Lower lobe of right lung (tissue), 2 donors: ENCODE data around the gene RBM20. TPM values are rescaled to one million over a fixed set of nuclear protein-coding genes. Genes with fewer than 3 reads are reported as not detected.

Source experiments
- ATAC-seq, 2 donors: fragments of 200-7000 bp; cut with Tn5 transposase; one replicate each; pipeline ENCODE4 v1.9.1; 2020 to 2022; ENCODE audit warnings: mild to moderate bottlenecking in 2 of 2, moderate library complexity in 2 of 2
- DNase-seq: peaks from one replicate; pipeline ENCODE4 v3.0.0-alpha.2; 2020
- H3K27ac ChIP-seq: fragments of 200-600 bp; one replicate; pipeline ENCODE4 v1.8.0; 2022
- H3K27me3 ChIP-seq: fragments of 200-600 bp; one replicate; pipeline ENCODE4 v1.8.0; 2022; ENCODE audit warnings: low read depth
- H3K36me3 ChIP-seq: fragments of 200-600 bp; one replicate; pipeline ENCODE4 v1.8.0; 2022; ENCODE audit warnings: mild to moderate bottlenecking
- H3K4me1 ChIP-seq: fragments of 200-600 bp; one replicate; pipeline ENCODE4 v1.8.0; 2022
- H3K4me3 ChIP-seq: fragments of 200-600 bp; one replicate; pipeline ENCODE4 v1.8.0; 2022; ENCODE audit warnings: mild to moderate bottlenecking
- H3K9me3 ChIP-seq: fragments of 200-600 bp; one replicate; pipeline ENCODE4 v1.8.0; 2022
- CTCF ChIP-seq: fragments of 200-600 bp; IDR thresholded peaks from one replicate; pipeline ENCODE4 v1.8.0; 2022; ENCODE audit warnings: antibody characterized with exemption, mild to moderate bottlenecking
- intact Hi-C: fragments of 100-400 bp; cut with DNase I; formaldehyde crosslinking; loops from one replicate; pipeline ENCODE4 v1.11.0; 2022
- total RNA-seq: library from RNA; stranded (reverse); fragmentation: NEBNext Ultra II Directional; extraction: Animal tissue kit (Norgen Biotek cat#: 25700); gene quantifications from one replicate; pipeline ENCODE4 v1.2.1, GENCODE V29; 2021
- donor health status: DM: no; HTN: yes; CAD: no; lungs with severe emphysema.

Gene RBM20
- total RNA-seq, 1 donor from 2014 or later = 1.0 TPM

GRCh38 chr10:110818311-110819256 lies 174.4 kb downstream of the RBM20 start:
- Histone ChIP-seq H3K27ac (no peak overlapping the region), H3K36me3 (no peaks in the 10 kb centered on the region), H3K4me3 (no peak overlapping the region), H3K4me1 (peaks cover 36% of the 10 kb centered on the region), H3K9me3 (no peaks in the 10 kb centered on the region), H3K27me3 (no peaks in the 10 kb centered on the region)
- intact Hi-C loops = no loop called here
- DNase-seq = peak; percentile 71
- ATAC-seq = peak; percentile 68 to 76
- no peak for TF ChIP-seq CTCF

- Histone ChIP-seq H3K27ac (no peak overlapping the region), H3K27me3 (no peaks in the 10 kb centered on the region), H3K4me3 (no peak overlapping the region), H3K9me3 (no peaks in the 10 kb centered on the region), H3K36me3 (no peaks in the 10 kb centered on the region), H3K4me1 (peaks cover 36% of the 10 kb centered on the region)
- ATAC-seq = no peak
- TF ChIP-seq CTCF = no peak
- no peak for DNase-seq
- intact Hi-C loops = no loop called here
These were observed 176.2 kb downstream of the RBM20 start for GRCh38 chr10:110820321-110820814.

- Histone ChIP-seq H3K27me3 (no peaks in the 10 kb centered on the region), H3K4me3 (no peak overlapping the region), H3K27ac (no peak overlapping the region), H3K4me1 (peaks cover 36% of the 10 kb centered on the region), H3K9me3 (no peaks in the 10 kb centered on the region), H3K36me3 (no peaks in the 10 kb centered on the region)
- ATAC-seq (no peak), DNase-seq (no peak)
- intact Hi-C loops = no loop called here
- TF ChIP-seq CTCF = no peak
These were observed 177.4 kb downstream of the RBM20 start for GRCh38 chr10:110821508-110821907.

- no peak for DNase-seq
- Histone ChIP-seq H3K36me3 (no peaks in the 10 kb centered on the region), H3K4me1 (peaks cover 36% of the 10 kb centered on the region), H3K27ac (no peak overlapping the region), H3K27me3 (no peaks in the 10 kb centered on the region), H3K9me3 (no peaks in the 10 kb centered on the region), H3K4me3 (no peak overlapping the region)
- no peak for TF ChIP-seq CTCF
- intact Hi-C loops = no loop called here
- ATAC-seq = no peak
These were observed 178.0 kb downstream of the RBM20 start for GRCh38 chr10:110822035-110822711.

GRCh38 chr10:110822712-110823311 lies 178.7 kb downstream of the RBM20 start:
- intact Hi-C loops = no loop called here
- Histone ChIP-seq H3K27ac (peak overlapping the region; percentile 37), H3K4me1 (peaks cover 36% of the 10 kb centered on the region), H3K4me3 (no peak overlapping the region), H3K9me3 (no peaks in the 10 kb centered on the region), H3K36me3 (no peaks in the 10 kb centered on the region), H3K27me3 (no peaks in the 10 kb centered on the region)
- ATAC-seq (peak; percentile 31 to 37), DNase-seq (no peak)
- TF ChIP-seq CTCF = no peak
